C4-2B (cell line): ENCODE data around the gene STX8.

Experiments used
- CTCF ChIP-seq: fragments of 450-650 bp; conservative IDR thresholded peaks from 2 replicates; pipeline ENCODE4 v1.5.1; 2017; ENCODE audit warnings: mild to moderate bottlenecking
- ZFX ChIP-seq: fragments of 450-650 bp; IDR thresholded peaks from 2 replicates; pipeline ENCODE4 v1.6.1; 2017

GRCh38 chr17:9237661-9238301, 337.8 kb downstream of the STX8 start:
- TF ChIP-seq CTCF: no peak
- no peak for TF ChIP-seq ZFX
